Activated naive CD4-positive, alpha-beta T cell (primary cell): ENCODE data around the gene STAG1.
"Not testable (repeated sequence)": the region's sequence is repeated elsewhere in the genome, so short reads cannot be mapped to it uniquely, and the experiment has no call there.

Experiments used
- DNase-seq, 4 experiments: peaks; one replicate each; lab custom pipeline; 2025; lab: John Stamatoyannopoulos, UW

STAG1 gene

DNA sequence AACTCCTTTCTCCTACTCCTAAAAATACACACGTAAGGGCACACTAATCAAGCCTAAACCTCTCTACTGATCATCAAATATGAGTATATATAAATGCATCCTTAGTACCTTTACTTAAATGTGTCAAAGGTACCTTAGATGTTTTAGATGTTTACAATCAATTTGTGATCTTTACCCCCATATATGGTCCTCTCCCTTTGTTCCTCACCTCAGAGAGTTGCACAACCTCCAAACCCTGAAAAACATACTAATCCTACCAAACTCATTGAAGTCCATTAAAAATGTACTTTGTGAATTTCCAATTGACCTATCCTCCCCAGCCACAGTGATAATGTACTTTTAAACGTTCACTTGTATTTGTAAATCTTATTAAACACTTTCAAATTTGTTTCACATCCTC, 249.1 kb downstream of the STAG1 start:
- DNase-seq, result no peak

DNA sequence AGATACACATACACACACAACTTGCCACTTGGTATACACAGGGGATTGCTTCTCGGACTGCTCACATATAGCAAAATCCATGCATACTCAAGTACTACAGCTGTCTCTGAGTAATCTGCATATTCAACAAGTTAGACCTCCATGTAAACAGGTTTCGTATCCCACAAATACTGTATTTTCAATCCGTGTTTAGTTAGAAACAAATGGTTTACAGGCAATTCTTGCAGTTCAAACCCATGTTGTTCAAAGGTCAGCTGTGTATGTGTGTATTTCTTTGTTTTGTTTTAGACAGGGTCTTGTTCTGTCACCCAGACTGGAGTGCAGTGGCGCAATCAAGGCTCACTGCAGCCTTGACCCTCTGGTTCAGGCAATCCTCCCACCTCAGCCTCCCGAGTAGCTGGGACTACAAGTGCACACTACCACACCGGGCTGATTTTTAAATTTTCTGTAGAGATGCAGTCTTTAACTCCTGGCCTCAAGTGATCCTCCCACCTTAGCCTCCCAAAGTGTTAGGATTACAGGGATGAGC, 253.2 kb downstream of the STAG1 start:
- DNase-seq, result no peak

DNA sequence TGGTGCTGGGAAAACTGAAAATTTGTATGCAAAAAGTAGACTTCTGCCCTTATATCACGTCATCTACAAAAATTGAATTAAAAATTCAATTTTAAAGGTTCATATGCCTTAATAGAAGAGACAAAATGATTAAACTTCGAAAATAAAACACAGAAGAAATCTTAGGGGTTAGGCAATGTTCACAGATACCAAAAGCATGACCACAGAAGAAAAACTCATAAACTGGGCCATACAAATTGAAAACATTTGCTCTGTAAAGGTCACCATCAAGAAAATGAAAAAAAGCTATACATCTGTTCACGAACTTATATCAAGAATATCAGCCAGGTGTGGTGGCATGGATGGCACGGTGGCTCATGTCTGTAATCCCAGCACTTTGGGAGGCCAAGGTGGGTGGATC, 257.0 kb downstream of the STAG1 start:
- no peak for DNase-seq

DNA sequence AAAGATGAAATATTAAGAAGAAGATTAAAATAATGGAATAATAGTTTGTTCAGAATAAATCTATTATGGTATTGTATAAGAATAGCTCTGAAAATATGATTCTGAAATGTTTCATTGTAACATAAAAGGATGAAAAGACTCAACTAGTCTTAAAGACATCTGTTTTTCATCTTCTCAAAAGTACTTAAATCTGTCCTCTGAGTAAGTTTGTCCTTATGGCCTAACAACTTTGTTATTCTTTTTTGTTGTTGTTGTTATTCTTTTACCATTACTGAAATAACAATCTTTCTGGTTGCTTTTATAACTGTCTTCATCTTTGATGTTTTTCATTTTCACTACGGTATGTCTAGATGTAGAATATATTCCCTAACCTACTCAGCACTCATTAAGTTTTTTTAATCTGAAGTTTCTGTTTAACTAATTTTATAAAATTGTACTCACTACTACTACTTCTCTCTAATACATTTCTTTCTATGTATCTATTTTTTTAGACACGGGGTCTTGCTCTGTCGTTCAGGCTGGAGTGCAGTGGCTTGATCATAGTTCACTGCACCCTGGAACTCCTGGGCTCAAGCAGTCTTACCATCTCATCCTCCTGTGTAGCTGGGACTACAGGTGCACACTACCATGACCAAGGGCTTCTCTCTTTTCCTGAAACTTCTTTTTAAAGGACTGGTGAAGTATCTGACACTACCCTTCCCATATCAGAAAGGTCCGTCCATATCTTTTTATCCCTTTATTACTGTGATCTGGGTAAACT, 261.4 kb downstream of the STAG1 start:
- no peak for DNase-seq

DNA sequence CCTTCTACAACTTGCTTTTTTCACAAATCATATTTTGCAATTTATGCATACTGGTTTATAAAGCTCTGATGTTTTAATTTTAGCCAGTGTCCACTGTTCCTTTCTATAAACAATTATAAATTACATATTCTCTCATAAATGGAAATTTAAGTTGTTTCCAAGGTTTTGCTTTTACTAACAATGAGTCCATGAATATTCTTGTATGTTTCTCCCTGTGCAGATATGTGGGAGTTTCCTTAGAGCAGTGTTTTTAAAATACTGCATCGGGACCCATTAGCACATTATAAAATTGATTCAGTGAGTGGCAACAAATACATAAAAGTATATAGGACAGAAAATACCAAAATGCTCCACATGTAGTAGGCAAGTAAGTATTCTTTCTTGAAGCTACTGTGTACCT, 266.4 kb downstream of the STAG1 start:
- no peak for DNase-seq

DNA sequence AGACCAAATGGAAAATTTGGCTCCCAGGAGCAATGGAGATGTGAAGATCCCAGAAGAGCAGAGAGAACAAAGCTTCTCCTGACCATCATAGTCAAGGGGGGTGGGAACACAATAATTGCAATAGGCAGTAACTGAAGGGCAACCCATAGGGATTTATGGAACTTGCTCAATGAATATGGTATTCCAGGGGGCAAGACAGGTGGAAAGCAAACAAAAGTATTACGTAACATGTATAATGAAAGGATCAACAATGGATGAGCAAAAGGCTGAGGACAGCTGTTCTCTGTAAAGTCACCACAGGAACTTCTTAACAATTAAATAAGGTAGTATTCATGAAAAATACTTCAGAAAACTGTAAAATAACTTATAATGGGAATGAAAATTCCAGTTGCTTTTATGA, 275.9 kb downstream of the STAG1 start:
- no peak for DNase-seq

DNA sequence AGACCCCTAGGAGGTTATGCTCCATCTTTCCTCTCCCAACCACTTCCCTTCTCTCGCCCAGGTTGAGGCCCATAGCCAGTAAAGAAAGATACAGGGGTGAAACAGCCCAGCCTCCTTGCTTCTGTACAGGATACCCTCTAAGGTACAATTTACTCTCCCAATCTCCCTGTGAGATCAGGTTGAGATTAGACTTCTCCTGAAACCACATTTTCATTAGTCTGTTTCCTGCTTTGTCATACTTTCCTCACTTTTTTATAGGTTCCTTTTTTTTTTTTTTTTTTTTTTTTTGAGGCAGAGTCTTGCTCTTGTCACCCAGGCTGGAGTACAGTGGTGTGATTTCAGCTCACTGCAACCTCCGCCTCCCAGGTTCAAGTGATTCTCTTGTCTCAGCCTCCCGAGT, 277.3 kb downstream of the STAG1 start:
- DNase-seq, result not testable (repeated sequence)

DNA sequence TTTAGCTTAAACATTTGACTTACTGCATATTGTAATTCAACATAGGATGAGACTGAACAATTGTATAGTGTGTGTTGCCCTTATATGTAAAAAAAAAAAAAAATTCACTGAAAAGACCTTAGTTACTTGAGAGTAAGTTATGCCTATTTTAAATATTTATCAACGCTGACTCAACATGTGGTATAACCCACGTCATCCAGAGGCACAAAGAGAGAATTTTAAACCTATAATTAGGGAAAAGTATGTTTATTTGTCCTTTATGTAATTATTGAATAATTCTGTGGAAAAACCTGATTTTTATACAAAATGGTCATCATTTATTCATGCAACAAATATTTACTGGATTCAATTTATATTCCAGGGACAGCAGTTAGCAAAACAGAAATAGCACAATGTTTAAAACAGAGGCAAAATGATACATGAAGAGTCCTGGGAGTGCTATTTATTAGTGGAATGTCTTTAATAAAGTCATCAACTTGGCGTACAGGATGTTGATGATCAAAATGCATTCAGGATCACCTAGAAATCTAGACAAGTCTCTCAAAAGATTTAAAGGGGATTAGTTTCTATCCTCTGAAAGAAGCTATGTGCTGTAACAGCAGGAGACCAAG, 278.4 kb downstream of the STAG1 start:
- DNase-seq, result no peak

DNA sequence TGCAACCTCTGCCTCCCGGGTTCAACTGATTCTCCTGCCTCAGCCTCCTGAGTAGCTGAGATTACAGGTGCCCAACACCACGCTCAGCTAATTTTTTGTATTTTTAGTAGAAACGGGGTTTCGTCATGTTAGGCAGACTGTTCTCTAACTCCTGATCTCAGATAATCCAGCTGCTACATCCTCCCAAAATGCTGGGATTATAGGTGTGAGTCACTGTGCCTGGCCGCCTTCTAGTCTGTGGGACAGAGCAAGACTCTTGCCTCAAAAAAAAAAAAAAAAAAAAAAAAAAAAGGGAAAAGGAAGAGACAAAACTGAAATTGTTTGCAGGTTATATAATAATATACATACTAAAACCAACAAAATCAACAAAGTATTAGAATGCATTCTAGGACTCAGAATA, 286.9 kb downstream of the STAG1 start:
- no peak for DNase-seq

DNA sequence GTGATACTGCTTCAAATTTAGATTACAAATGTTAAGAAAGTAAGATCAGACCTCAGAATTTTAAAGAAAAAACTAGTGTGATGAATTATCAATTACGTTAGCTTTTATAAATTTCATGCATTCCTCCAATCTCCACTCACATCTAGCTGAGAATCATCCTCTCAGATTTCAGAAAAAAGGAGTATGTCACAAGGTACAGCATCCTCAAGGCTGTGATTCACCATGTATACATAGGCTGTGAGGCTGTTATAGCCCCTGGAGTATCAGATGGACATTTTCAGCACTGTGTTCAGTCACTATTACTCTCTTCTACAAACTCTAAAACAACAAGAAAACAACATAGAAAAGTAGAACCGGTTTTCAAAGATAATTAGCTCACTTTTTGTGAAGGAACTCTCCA, 287.7 kb downstream of the STAG1 start:
- DNase-seq, result no peak

DNA sequence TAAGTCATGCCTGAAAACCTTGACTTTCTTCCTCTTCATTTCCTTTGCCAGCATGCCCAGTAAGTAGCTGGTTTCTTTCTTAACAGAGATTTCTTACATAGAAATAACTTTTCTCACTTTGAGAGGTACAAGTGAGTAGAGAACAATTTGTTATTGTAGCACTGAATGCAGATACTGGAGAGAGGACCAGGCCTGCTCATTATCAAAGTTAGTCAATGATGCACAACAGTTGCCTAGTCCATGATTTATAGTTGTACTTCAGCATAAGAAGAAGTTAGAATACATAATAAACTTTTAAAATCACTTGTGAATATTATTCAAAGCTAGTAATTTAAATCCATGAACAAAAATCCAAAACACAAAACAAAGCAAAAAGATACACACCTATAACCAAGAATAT, 289.0 kb downstream of the STAG1 start:
- DNase-seq, result no peak

DNA sequence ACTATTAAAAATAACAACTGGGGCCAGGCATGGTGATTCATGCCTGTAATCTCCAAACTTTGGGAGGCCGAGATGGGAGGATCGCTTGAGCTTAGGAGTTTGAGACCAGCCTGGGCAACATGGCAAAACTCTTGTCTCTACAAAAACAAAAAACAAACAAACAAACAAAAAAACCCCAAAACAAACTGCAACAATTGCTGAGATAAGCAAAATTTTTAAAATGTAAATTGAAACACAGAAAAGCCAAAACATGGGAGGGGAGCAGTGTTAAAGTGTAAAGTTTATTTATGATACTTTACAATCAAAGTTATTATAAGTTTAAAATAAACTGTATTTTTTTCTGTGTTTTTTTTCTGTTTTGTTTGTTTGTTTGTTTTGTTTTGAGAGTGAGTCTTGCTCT, 294.4 kb downstream of the STAG1 start:
- DNase-seq, result no peak

DNA sequence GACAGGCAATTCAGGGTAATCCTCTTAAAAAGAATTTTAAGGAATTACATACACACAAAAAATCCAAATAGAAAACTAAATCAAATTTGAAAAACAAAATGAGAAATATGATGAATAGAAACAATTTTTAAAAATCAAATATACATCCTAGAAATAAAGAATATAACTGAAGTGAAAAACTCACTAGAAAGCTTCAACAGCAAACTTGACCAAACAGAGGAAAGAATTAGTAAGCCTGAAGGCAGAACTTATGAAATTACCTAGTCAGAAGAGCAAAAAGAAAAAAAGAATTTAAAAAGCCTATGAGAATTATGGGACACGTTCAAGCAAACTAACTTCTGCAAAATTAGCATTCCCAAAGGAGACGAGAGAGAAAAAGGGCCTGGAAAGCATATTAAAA, 296.0 kb downstream of the STAG1 start:
- DNase-seq, result no peak

DNA sequence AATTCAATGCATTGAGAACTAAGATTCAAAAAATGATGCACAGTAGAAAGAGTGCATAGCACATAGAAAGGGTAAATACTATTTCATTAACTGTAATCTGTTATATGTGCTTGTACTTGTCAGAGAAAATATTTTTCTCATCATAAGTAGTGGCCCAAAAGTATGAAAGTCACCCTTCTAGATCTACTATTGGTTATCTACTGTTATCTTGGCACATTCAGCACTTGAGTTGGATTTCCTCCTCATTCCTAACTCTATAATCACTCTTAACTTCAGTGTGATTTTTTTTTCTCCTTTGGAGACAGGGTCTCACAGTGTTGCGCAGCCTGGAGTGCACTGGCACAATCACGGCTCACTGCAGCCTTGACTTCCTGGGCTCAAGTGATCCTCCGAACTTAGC, 307.6 kb downstream of the STAG1 start:
- DNase-seq, result no peak

DNA sequence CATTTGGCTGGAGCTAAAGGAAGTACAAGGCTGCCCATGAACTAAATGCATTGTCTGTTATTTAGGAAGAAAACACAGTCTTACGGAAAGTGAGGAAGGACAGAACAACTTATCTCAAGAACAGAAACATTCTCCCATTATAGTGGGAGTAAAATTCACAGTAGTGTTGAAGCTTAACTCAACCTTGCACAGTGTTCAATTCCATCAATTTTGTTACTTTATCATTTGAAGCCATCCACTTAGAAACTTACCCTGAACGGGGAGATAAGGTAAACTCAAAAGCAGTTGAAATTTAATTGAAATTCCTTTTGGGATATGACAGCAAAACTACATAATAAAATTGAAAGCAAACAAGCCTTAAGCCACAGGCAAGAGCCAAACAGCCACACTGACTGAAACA, 315.1 kb downstream of the STAG1 start:
- no peak for DNase-seq

DNA sequence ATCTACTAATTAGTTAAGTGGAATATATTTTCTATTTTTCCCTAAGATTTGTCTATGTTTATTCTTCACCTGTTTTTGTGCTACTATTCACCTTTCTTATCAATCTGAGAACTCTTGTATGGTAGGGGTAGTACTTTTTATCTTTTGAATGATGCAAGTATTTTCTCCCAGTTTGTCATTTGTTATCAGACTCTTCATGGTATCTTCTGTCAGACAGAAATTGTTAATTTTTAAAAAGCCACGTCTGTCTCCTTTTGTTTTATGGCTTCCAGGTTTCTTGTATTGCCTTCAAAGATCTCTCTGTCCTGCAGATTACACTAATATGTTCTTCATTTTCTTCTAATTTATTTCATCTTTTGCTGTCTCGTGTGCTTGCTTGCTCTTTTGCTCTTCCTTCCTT, 317.7 kb downstream of the STAG1 start:
- DNase-seq, result no peak

DNA sequence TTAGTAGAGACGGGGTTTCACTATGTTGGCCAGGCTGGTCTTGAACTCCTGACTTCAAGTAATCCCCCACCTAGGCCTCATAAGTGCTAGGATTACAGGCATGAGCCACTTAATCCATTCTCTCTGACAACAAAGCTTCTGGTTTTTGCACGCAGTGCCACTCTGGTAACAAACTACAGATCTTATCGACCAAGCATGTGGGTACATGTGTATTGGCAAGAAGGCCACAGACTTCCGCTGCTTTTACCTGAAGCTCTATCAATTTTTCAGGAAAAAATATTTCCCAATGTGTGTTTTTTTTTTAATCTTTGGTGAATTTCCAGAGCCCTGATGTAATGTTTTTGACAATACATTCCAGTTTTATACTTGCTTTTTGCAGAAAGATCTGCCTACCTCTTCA, 319.5 kb downstream of the STAG1 start:
- DNase-seq, result no peak

DNA sequence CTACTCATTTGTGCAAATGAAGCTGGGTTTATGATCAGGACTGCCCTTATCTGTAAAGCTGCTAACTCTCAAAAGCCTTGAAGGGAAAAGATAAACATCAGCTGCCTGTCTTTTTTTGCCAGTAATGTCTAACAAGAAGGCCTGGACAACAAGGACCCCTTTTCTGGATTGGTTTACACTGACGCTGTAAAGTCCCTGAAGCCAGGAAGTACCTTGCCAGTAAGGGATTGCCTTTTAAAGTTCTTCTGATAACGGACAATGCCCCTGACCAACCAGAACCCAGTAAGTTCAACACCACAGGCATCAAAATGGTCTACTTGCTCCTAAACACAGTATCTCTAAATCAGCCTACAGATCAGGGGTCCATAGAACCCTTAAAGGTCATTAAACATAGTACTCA, 324.0 kb downstream of the STAG1 start:
- DNase-seq, result no peak

DNA sequence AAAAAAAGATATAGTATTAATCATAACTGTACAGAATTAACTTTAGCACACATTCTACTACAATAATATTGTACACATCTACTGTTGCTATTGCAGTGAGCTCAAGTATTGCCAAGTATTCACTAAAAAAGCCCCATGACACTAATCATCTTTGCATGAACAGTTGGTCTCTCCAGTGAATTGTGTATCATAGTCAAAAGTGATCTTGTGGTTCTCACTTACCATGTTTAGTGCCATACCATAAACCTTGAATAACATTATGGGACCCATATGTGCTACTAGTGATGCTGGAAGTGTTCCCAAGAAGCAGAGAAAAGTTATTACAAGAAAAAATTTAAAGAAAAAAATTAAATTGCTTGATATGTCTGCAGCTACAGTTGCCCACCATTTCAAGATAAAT, 324.9 kb downstream of the STAG1 start:
- no peak for DNase-seq

DNA sequence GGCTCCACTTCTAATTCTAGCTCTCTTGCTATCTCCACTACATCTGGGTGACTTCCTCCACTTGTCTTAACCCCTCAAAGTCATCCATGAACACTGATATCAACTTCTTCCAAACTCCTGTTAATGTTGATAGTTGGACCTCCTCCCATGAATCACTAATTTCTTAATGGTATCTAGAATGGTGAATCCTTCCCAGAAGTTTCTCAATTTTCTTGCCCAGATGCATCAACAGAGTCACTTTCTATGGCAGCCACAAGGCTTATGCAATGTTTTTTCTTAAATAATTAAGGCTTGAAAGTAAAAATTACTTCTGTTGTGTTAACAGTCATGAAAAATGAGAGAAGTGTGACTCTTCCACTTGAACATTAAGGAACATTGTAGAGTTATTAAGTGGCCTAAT, 337.7 kb downstream of the STAG1 start:
- no peak for DNase-seq

DNA sequence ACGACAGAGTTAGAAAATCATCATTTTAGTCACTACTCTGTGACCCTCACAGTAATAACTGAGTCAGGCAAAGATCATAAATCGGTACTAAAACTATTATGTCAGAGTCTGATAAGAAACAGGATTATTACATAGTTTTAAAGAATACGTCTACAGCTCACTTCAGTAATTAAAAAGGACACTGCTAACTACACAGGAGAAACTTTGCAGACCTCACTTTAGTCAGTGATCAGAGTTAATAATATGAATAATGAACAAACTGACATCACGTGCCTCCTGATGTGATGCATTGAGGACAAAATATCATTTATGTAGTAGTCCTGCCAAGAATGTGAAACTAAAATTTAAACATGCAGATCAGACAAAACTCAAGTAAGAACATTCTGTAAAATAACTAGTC, 339.9 kb downstream of the STAG1 start:
- DNase-seq, result no peak

DNA sequence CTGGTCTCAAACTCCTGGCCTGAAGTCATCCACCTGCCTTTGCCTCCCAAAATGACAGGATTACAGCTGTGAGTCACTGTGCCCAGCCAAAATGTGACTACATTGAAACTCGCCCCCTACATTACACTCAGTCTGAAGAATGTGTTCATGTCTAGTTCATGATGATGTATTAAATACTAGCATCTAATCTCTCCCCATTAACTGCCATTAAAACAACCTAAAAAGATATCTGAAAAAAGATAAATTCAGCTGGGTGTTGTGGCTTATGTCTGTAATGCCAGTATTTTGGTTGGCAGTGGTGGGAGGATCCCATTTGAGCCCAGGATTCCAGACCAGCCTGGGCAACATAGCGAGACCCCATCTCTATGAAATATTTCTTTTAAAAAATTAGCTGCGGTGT, 342.6 kb downstream of the STAG1 start:
- DNase-seq, result no peak

DNA sequence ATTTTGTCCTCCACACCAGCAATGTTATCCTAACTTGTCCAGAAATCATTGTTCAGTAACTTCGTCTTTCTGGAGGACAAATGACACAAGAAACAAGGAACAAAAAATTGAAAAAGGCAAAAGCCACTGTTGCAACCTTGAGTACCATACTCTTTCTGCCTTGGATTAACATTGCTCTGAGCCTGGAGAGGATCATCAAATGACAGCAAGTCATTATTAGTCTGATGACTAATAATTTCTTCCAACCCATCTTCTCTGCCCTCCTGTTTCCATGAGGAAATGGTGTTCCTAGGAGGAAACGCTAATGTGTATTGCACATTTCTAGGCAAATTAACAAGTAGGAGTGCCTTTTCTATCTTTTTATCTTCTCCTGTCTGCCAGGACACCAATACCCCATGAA, 348.1 kb downstream of the STAG1 start:
- no peak for DNase-seq

DNA sequence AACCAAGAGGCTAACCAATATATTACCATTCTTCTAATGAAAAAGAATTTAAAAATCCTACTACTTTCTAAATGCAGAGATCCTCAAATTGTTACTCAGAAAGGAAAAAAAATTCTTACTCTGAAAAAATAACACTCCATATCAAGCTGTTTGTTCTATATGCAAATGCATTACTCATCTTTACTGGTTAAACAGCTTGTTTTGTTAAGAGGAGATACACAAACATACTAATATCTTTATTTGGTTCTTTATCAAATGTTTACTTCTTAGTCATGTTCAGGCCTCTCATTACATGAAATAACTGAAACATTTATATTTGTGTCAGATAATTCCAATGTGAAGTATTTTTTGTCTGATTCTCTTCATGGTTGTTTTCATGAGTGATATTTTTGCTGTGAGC, 355.3 kb downstream of the STAG1 start:
- DNase-seq, result no peak
